Measurements from ENCODE around the gene ACER3. TPM values are rescaled to one million over a fixed set of nuclear protein-coding genes. Genes with fewer than 3 reads are reported as not detected.

Gene ACER3
- total RNA-seq, 1 donor from 2014 or later = 67.2 TPM

- H3K4me1 ChIP-seq = no peaks in the 10 kb centered on the region
Measured at GRCh38 chr11:77054084-77054483, 193.4 kb downstream of the ACER3 start.

GRCh38 chr11:77055101-77055561 lies 194.4 kb downstream of the ACER3 start:
- TF ChIP-seq CTCF (IDR thresholded peaks at IDR 0.05) = no peak
- H3K9me3 ChIP-seq = no peaks in the 10 kb centered on the region
- H3K4me3 ChIP-seq = no peak overlapping the region
- H3K36me3 ChIP-seq = no peaks in the 10 kb centered on the region
- ATAC-seq (no peak), DNase-seq (no peak)
- intact Hi-C loops (cut with DNase I) = no loop called here
- H3K27me3 ChIP-seq (ENCODE audit: low read depth) = no peaks in the 10 kb centered on the region
- H3K4me1 ChIP-seq = no peaks in the 10 kb centered on the region
- H3K27ac ChIP-seq = no peak overlapping the region

More at GRCh38 chr11:77054084-77054483, 193.4 kb downstream of the ACER3 start:
- intact Hi-C loops (cut with DNase I) = no loop called here
- Histone ChIP-seq H3K4me3 (no peak overlapping the region), H3K36me3 (no peaks in the 10 kb centered on the region), H3K27me3 (ENCODE audit: low read depth) (no peaks in the 10 kb centered on the region), H3K9me3 (no peaks in the 10 kb centered on the region), H3K27ac (no peak overlapping the region)
- DNase-seq (no peak), ATAC-seq (no peak)
- no peak for TF ChIP-seq CTCF (IDR thresholded peaks at IDR 0.05)

GRCh38 chr11:77055913-77056312 lies 195.2 kb downstream of the ACER3 start:
- H3K9me3 ChIP-seq = no peaks in the 10 kb centered on the region
- H3K4me3 ChIP-seq = no peak overlapping the region
- TF ChIP-seq CTCF (IDR thresholded peaks at IDR 0.05) = no peak
- H3K27me3 ChIP-seq (ENCODE audit: low read depth) = no peaks in the 10 kb centered on the region
- no peaks in the 10 kb centered on the region for H3K36me3 ChIP-seq
- H3K27ac ChIP-seq = no peak overlapping the region
- intact Hi-C loops (cut with DNase I) = no loop called here
- ATAC-seq (no peak), DNase-seq (no peak)
- no peaks in the 10 kb centered on the region for H3K4me1 ChIP-seq

- Histone ChIP-seq H3K4me1 (no peaks in the 10 kb centered on the region), H3K9me3 (no peaks in the 10 kb centered on the region), H3K4me3 (no peak overlapping the region), H3K27me3 (ENCODE audit: low read depth) (no peaks in the 10 kb centered on the region), H3K27ac (no peak overlapping the region), H3K36me3 (no peaks in the 10 kb centered on the region)
- intact Hi-C loops (cut with DNase I) = no loop called here
- DNase-seq (no peak), ATAC-seq (no peak)
- no peak for TF ChIP-seq CTCF (IDR thresholded peaks at IDR 0.05)
Measured at GRCh38 chr11:77056814-77057402, 196.2 kb downstream of the ACER3 start.

GRCh38 chr11:77057938-77058474 lies 197.3 kb downstream of the ACER3 start:
- DNase-seq = no peak
- H3K27me3 ChIP-seq (ENCODE audit: low read depth) = no peaks in the 10 kb centered on the region
- no peak for TF ChIP-seq CTCF (IDR thresholded peaks at IDR 0.05)
- ATAC-seq = peak in 1 of 2 donors; percentile 29
- H3K27ac ChIP-seq = no peak overlapping the region
- no peaks in the 10 kb centered on the region for H3K36me3 ChIP-seq
- intact Hi-C loops (cut with DNase I) = no loop called here
- H3K4me1 ChIP-seq = no peaks in the 10 kb centered on the region
- H3K9me3 ChIP-seq = no peaks in the 10 kb centered on the region
- H3K4me3 ChIP-seq = no peak overlapping the region
